Stimulated activated CD8-positive, alpha-beta memory T cell treated with anti-CD3 and anti-CD28 coated beads, Interleukin-12 subunit alpha, Interleukin-12 subunit beta, amount 100 ng/mL, for 24 hours (primary cell): ENCODE data around the gene DNAH5.

Source experiments
- DNase-seq: peaks from one replicate; pipeline ENCODE4 v3.0.0-alpha.2; 2020; ENCODE audit errors: extremely low read depth

Gene DNAH5

GRCh38 chr5:13731121-13731628 is 213.3 kb downstream of the DNAH5 start:
- no peak for DNase-seq

GRCh38 chr5:13708906-13709305 is 235.6 kb downstream of the DNAH5 start:
- DNase-seq = no peak

- no peak for DNase-seq
These were observed 236.1 kb downstream of the DNAH5 start for GRCh38 chr5:13708432-13708831.

GRCh38 chr5:13704396-13704795 is 240.1 kb downstream of the DNAH5 start:
- no peak for DNase-seq

- no peak for DNase-seq
These were observed 243.9 kb downstream of the DNAH5 start for GRCh38 chr5:13700626-13701025.

- no peak for DNase-seq
These were observed 245.6 kb downstream of the DNAH5 start for GRCh38 chr5:13698885-13699284.

- no peak for DNase-seq
These were observed 249.3 kb downstream of the DNAH5 start for GRCh38 chr5:13695076-13695712.

- no peak for DNase-seq
These were observed 252.3 kb downstream of the DNAH5 start for GRCh38 chr5:13692172-13692571.

GRCh38 chr5:13676531-13676930 is 268.0 kb downstream of the DNAH5 start:
- DNase-seq = no peak

- no peak for DNase-seq
These were observed 270.1 kb downstream of the DNAH5 start for GRCh38 chr5:13674391-13674790.

GRCh38 chr5:13673511-13673910 is 271.0 kb downstream of the DNAH5 start:
- no peak for DNase-seq

GRCh38 chr5:13664377-13664776 is 280.1 kb downstream of the DNAH5 start:
- no peak for DNase-seq

- DNase-seq = no peak
These were observed 281.9 kb downstream of the DNAH5 start for GRCh38 chr5:13662626-13663025.

- no peak for DNase-seq
These were observed 283.2 kb downstream of the DNAH5 start for GRCh38 chr5:13661272-13661671.

GRCh38 chr5:13660072-13660471 is 284.4 kb downstream of the DNAH5 start:
- DNase-seq = no peak

- DNase-seq = no peak
These were observed 285.1 kb downstream of the DNAH5 start for GRCh38 chr5:13659391-13659790.

- DNase-seq = no peak
These were observed 285.7 kb downstream of the DNAH5 start for GRCh38 chr5:13658761-13659160.

GRCh38 chr5:13658152-13658551 is 286.3 kb downstream of the DNAH5 start:
- no peak for DNase-seq

- DNase-seq = no peak
These were observed 290.8 kb downstream of the DNAH5 start for GRCh38 chr5:13653709-13654108.

- DNase-seq = no peak
These were observed 294.8 kb downstream of the DNAH5 start for GRCh38 chr5:13649656-13650055.

GRCh38 chr5:13648822-13649221 is 295.7 kb downstream of the DNAH5 start:
- DNase-seq = no peak

GRCh38 chr5:13643734-13644133 is 300.8 kb downstream of the DNAH5 start:
- DNase-seq = no peak

- no peak for DNase-seq
These were observed 301.3 kb downstream of the DNAH5 start for GRCh38 chr5:13643196-13643595.
